Measurements from ENCODE around the gene ZYG11A.

ZYG11A gene

GRCh38 chr1:52929019-52929418 is 86.5 kb downstream of the ZYG11A start:
- Histone ChIP-seq H3K79me2 (ENCODE audit: control insufficient read depth, low read length) (no peaks in the 10 kb centered on the region), H3K9me3 (ENCODE audit: control insufficient read depth, insufficient read depth, low read length) (no peaks in the 10 kb centered on the region), H3K4me3 (ENCODE audit: low read length) (no peak overlapping the region), H3K4me2 (ENCODE audit: low read length) (no peak overlapping the region), H3K27me3 (ENCODE audit: control insufficient read depth, low read length) (no peaks in the 10 kb centered on the region), H4K20me1 (ENCODE audit: control insufficient read depth, insufficient read depth, low read depth, low read length) (no peaks in the 10 kb centered on the region), H3F3A (ENCODE audit: control insufficient read depth, insufficient read depth) (no peaks in the 10 kb centered on the region), H3K27ac (ENCODE audit: low read depth, low read length) (no peak overlapping the region), H3K36me3 (ENCODE audit: control insufficient read depth, low read length) (no peaks in the 10 kb centered on the region), H3K9me2 (replicated peaks; ENCODE audit: control insufficient read depth, low read length) (no peaks in the 10 kb centered on the region), H3K4me1 (ENCODE audit: control insufficient read depth, low read length) (no peaks in the 10 kb centered on the region)
- TF ChIP-seq EZH2phosphoT487 (IDR thresholded peaks at IDR 0.05; ENCODE audit: borderline replicate concordance, low read length) (no peak), CTCF (IDR thresholded peaks at IDR 0.05; ENCODE audit: low read depth, low read length, poor library complexity, severe bottlenecking) (no peak)

GRCh38 chr1:52937433-52938182 is 95.0 kb downstream of the ZYG11A start:
- Histone ChIP-seq H3K4me2 (ENCODE audit: low read length) (no peak overlapping the region), H3F3A (ENCODE audit: control insufficient read depth, insufficient read depth) (no peaks in the 10 kb centered on the region), H3K4me3 (ENCODE audit: low read length) (no peak overlapping the region), H4K20me1 (ENCODE audit: control insufficient read depth, insufficient read depth, low read depth, low read length) (no peaks in the 10 kb centered on the region), H3K9me3 (ENCODE audit: control insufficient read depth, insufficient read depth, low read length) (no peaks in the 10 kb centered on the region), H3K9me2 (replicated peaks; ENCODE audit: control insufficient read depth, low read length) (no peaks in the 10 kb centered on the region), H3K79me2 (ENCODE audit: control insufficient read depth, low read length) (no peaks in the 10 kb centered on the region), H3K36me3 (ENCODE audit: control insufficient read depth, low read length) (no peaks in the 10 kb centered on the region), H3K27ac (ENCODE audit: low read depth, low read length) (no peak overlapping the region), H3K4me1 (ENCODE audit: control insufficient read depth, low read length) (no peaks in the 10 kb centered on the region), H3K27me3 (ENCODE audit: control insufficient read depth, low read length) (peaks cover 10% of the 10 kb centered on the region)
- TF ChIP-seq CTCF (IDR thresholded peaks at IDR 0.05; ENCODE audit: low read depth, low read length, poor library complexity, severe bottlenecking) (no peak), EZH2phosphoT487 (IDR thresholded peaks at IDR 0.05; ENCODE audit: borderline replicate concordance, low read length) (no peak)

- no peaks in the 10 kb centered on the region for H3K36me3 ChIP-seq (ENCODE audit: control insufficient read depth, low read length)
- no peaks in the 10 kb centered on the region for H3K79me2 ChIP-seq (ENCODE audit: control insufficient read depth, low read length)
- H3K27ac ChIP-seq (ENCODE audit: low read depth, low read length): no peak overlapping the region
- no peaks in the 10 kb centered on the region for H4K20me1 ChIP-seq (ENCODE audit: control insufficient read depth, insufficient read depth, low read depth, low read length)
- H3K27me3 ChIP-seq (ENCODE audit: control insufficient read depth, low read length): peaks cover 10% of the 10 kb centered on the region
- H3F3A ChIP-seq (ENCODE audit: control insufficient read depth, insufficient read depth): no peaks in the 10 kb centered on the region
- no peaks in the 10 kb centered on the region for H3K9me3 ChIP-seq (ENCODE audit: control insufficient read depth, insufficient read depth, low read length)
- TF ChIP-seq EZH2phosphoT487 (IDR thresholded peaks at IDR 0.05; ENCODE audit: borderline replicate concordance, low read length): no peak
- TF ChIP-seq CTCF (IDR thresholded peaks at IDR 0.05; ENCODE audit: low read depth, low read length, poor library complexity, severe bottlenecking): no peak
- H3K9me2 ChIP-seq (replicated peaks; ENCODE audit: control insufficient read depth, low read length): no peaks in the 10 kb centered on the region
- H3K4me2 ChIP-seq (ENCODE audit: low read length): no peak overlapping the region
- H3K4me1 ChIP-seq (ENCODE audit: control insufficient read depth, low read length): no peaks in the 10 kb centered on the region
- no peak overlapping the region for H3K4me3 ChIP-seq (ENCODE audit: low read length)
These were observed 95.6 kb downstream of the ZYG11A start for GRCh38 chr1:52938183-52938451.
